Activated T-cell treated with anti-CD3 and anti-CD28 coated beads for 24 hours (primary cell): ENCODE results near the gene HRC.
"Not testable (repeated sequence)": the region's sequence is repeated elsewhere in the genome, so short reads cannot be mapped to it uniquely, and the experiment has no call there.

ENCODE experiments used
- DNase-seq: peaks from one replicate; pipeline ENCODE4 v3.0.0-alpha.2; 2020; ENCODE audit warnings: low read depth

Gene HRC

DNA sequence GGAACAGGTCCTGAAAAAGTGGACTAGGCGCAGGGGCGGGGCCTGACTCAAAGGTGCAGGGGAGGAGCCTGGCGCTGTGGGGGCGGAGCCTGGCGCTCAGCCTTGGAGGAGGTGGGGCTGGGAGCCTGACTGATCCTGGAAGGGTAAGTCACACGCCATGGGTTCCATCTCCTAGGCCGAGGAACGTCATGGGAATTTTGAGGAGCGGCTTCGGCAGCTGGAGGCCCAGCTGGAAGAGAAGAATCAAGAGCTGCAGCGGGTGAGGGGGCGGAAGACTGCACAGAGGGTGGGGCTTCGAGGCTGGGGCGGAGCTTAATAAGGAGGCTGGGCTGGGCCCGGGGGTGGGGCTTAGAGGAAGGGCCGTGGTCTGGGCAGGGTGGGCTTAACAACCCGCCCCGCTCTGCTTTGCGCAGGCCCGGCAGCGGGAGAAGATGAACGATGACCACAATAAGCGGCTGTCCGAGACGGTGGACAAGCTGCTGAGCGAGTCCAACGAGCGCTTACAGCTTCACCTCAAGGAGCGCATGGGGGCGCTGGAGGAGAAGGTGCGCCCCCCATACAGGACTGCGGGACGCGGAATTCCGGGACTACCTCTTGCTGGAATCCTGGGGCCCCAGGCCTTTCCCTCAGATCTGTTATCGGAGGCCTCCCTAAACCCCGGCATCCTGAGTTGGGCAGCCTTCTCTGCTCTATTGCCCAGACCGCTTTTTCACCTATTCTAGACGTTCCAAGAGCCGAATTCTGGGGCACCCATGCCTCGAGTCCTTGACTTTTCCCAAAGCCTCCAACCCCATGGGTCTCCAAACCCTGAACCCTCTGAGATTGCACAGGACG, 21.4 kb downstream of the HRC start:
- no peak for DNase-seq

DNA sequence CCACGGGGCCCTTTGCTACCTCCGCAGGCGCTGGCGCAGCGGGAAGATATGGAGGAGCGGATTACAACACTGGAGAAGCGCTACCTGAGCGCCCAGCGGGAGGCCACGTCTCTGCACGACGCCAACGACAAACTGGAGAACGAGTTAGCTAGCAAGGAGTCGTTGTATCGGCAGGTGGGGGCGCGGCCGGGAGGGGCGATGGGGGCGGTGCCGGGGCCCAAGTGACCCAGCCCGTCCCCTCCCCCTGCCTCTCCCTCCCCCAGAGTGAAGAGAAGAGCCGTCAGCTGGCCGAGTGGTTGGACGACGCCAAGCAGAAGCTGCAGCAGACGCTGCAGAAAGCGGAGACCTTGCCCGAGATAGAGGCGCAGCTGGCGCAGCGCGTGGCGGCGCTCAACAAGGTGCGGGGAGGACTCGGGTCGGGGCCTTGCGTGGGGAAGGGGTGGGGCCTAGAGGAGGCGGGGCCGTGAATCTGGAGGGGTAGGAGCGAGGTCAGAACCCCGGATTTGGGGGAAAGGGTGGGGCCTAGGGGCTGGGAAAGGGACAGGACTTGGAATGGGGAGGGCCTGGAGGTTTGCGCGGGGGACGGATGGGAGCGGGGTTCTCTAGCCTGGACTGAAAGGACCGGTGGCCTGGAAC, 22.1 kb downstream of the HRC start:
- no peak for DNase-seq

DNA sequence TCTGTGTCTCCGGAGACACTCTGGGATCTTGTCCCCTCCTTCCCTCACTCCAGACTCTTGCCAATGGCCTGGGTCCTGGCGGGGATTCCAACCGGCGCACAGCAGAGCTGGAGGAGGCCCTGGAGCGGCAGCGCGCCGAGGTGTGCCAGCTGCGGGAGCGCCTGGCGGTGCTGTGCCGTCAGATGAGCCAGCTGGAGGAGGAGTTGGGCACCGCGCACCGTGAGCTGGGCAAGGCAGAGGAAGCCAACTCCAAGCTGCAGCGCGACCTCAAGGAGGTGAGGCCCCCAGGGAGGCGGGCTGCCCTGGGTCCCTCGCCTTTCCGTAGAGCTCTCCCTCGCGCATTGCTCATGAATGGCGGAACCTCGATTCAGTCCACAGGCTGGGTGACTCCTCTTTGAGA, 24.9 kb downstream of the HRC start:
- DNase-seq, result no peak

DNA sequence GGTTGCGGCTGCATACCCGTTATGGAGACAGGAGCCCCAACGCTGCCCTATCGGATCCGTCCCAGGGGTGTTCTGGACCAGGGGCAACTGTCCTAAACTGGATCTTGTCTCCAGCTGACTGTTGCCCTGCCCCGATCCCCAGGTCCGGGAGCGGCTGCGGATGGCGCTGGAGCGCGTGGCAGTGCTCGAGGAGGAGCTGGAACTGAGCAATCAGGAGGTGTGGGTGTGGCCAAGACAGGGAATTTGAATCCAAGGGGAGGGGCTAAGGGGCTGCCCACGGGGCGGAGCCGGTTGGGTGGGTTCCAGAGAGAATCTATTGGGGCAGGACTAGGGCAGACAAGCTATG, 26.0 kb downstream of the HRC start:
- DNase-seq, result no peak

DNA sequence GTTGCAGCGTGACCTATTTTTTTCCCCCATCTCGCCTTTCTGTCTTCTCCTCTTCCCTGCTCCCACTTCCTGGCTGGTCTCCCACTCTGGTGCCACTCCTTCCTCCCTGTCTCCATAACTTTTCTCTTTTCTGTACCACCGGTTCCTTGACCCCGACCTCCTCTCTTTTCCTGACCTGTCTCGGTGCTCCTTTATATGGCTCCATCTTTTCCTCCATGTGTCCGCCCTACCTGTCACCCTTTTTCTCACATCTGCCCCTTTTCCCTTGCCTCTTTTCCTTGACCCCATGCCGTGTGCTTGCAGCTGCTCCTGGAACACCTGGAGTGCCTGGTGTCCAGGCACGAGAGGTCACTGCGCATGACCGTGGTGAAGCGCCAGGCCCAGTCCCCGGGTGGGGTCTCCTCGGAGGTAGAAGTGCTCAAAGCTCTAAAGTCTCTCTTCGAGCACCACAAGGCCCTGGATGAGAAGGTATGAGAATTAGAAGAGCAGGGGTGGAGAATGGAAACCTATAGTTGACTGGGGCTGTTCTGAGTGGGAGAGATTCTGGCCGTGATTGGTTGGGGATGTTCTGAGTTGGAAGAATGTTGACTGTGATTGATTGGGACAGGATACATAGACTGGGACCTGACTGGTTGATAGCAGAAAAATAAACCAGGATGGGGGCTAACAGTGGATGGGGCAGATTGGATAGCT, 26.5 kb downstream of the HRC start:
- no peak for DNase-seq

DNA sequence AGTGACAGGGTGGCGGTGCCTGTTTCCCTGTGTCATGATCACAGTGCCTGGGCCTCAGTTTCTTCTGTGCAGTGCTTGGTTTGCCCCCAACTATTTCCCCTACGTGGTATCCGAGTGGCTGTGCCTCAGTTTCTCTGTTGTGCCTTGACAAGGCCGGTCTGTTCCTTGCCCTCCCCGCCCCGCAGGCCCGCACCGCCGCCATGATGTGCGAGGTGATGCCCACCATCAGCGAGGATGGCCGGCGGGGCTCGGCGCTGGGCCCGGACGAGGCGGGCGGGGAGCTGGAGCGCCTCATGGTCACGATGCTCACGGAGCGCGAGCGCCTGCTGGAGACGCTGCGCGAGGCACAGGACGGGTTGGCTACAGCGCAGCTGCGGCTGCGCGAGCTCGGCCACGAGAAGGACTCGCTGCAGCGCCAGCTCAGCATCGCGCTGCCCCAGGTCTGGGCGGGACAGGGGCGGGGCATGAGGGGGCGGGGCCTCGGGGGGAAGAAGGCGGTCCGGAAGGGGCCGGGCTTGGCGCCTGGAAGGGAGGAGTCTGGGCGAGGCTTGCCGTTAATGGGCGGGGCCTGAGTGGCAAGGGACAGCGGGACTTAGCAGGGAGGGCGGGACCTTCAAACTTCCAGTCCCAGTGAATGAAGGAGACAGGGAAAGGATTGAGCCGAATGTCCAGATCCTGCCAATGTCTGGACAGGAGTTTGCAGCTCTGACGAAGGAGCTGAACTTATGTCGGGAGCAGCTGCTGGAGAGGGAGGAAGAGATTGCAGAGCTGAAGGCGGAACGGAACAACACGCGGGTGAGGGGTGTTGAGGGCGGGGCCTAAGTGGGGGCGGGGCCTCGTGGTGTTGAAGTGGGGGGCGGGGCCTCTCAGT, 27.3 kb downstream of the HRC start:
- peak; percentile 90 for DNase-seq

DNA sequence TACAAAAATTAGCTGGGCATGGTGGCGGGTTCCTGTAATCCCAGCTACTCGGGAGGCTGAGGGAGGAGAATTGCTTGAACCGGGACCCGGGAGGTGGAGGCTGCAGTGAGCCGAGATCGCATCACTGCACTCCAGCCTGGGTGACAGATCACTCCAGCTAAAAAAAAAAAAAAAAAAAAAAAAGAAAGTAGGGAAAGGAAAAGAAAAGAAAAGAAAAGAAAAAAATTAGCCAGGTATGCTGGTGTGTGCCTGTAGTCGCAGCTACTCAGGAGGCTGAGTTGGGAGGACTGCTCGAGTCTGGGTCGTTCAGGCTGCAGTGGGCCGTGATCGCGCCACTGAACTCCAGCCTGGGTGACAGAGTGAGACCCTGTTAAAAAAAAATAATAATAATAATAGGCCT, 28.0 kb downstream of the HRC start:
- DNase-seq, result not testable (repeated sequence)

DNA sequence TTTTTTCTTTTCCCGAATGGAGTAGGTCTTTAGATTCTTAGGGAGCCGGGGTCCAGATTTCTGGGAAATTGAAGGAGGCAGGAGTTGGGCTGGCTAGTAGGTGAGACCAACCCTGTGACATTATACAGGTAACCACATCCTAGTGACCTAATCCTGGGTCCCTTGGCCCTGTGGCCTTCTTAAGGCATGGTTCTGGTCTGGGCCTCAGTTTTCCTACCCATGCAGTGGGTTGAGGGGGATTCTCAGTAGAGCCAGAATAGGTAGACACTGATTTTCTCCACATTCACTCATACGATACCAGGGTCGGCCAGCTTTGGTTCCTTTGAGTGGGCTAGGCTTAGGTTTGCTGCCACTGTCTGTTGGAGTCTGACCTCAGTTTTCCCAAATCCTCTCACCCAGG, 28.6 kb downstream of the HRC start:
- DNase-seq, result no peak

DNA sequence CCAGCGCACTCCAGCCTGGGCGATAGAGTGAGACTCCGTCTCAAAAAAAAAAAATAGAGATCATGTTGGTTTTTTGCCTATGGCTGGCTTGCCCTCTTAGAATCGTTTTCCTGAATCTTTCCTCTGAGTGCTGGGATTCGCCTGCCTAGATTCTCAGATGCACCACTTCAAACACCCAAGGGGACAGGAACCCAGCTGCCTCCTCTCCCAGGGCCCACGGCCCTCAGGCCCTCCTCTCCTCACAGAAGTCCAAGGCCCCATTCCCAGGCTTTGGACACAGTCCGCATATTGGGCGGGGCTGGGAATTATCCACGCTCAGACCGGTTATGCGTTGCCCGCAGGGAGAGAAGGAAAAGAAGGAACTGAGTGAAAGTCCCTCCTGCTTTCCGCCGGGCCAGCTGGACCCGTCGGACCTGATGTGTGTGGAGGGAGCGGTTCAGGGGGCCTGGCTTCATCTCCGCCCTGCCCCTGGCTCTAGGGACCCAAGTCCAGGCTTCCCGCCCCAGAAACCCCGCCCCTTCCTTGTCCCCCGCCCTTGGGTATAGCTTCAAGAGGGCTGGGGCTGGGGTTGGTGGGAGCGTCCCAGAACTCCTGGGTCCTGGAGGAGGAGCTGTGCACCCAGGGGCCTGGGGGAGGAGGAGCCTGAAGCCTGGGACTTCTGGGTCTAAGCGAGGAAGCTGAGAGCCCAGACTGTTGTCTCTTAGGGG, 30.0 kb downstream of the HRC start:
- no peak for DNase-seq

DNA sequence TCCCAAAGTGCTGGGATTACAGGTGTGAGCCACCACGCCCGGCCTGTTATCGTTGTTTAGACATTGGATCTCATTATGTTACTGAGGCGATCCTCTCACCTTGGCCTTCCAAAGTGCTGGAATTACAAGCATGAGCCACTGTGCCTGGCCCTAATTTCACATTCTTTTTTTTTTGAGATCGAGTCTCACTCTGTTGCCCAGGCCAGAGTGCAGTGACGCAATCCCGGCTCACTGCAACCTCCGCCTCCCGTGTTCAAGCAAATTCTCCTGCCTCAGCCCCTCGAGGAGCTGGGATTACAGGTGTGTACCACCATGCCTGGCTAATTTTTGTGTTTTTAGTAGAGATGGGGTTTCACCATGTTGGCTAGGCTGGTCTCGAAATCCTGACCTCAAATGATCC, 31.9 kb downstream of the HRC start:
- not testable (repeated sequence) for DNase-seq

DNA sequence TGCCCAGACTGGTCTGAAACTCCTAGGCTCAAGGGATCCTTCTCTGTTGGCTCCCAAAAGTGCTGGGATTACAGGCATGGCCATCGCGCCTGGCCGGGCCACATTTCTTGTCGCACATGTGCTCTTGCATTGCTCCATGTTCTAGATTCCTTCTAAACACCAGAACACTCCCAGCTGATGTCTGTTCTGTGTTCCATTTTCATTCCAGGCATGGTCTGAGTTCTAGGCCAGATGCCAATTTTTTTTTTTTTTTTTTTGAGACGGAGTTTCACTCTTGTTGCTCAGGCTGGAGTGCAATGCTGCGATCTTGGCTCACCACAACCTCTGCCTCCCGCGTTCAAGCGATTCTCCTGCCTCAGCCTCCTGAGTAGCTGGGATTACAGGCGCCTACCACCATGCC, 33.4 kb downstream of the HRC start:
- not testable (repeated sequence) for DNase-seq

DNA sequence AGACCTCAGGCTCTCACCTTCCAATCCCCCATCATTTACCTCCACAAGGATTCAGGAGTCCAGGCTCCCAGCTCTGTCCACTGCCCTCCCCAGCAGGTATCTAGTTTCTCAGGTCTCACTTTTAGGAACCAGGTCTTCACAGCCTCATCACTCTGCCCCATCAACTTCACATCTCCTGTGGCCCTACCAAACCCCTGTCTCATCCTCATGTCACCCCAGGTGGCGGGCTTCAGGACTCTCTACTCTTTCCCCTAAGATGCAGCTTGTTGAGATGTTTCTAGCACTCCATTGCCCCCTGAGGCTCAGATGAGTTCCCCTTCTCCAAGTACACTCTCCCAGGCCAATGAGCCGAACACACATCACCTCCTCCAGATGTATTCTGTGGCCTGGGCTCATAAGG, 34.3 kb downstream of the HRC start:
- DNase-seq, result no peak

DNA sequence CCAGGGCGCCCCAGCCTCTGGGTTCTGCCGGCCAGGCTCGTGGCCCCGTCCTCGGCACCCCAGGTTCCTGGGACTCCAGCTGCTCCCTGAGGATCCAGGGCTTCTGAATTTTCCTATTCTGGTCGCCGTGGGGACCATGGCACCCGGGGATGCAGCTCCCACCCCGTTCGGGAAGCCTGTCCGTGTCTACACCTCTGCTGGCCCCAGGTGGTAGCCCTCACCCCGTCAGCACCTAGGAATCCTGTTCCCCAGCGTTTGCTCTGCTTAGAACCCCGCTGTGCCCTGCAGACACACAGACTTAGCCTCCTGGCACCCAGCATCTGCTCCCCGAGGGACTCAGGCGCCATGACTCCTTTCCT, 34.9 kb downstream of the HRC start:
- DNase-seq, result no peak

DNA sequence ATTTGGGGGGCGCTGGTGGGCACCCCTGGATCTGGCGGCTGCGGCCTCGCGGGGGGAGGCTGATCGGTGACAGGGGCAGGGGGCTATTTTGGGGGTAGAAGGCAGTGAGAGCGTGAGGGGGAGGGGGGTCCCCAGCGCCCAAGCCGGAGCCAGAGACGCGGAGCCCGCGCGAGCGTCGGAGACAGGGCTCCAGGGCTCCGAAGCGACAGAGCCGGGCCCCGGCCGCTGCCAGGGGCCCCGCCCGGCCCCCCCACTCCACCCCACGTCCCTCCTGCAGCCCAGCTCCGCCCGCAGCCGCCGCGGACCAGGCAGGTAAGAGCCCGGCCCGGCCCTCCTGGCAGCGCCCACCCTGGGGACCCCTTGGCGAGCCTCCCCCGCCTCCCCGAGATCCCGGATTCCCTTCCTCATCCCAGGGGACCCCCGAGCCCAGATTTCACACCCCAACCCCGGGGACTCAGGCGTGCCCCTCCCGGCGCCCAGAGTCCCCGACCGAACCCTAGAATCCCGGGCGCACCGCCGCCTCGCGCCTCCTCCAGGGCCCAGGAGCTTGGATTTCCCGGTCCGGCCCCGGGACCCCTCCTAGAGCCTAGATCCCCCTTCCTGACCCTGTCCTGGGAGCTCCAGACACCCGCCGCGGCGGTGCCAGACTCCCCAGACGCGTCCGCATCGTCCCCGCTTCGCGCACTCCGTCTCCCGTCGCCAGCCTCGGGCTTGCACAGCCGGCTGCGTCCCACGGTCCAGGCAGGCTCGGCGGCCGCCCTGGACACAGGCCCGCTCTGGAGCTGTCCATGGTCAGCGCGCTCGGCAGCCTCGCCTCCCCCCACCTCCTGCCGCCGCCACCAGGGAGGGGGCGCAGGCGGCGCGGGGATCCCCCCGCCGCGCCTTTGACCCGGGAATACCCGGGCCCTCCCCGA, 35.5 kb downstream of the HRC start, which contains the start of gene PPFIA3:
Gene PPFIA3 (plus strand): TSS at position 134 of the 914 bp plus-strand sequence. CDS start 8,330 bp downstream, outside the sequence.
- DNase-seq, result no peak

DNA sequence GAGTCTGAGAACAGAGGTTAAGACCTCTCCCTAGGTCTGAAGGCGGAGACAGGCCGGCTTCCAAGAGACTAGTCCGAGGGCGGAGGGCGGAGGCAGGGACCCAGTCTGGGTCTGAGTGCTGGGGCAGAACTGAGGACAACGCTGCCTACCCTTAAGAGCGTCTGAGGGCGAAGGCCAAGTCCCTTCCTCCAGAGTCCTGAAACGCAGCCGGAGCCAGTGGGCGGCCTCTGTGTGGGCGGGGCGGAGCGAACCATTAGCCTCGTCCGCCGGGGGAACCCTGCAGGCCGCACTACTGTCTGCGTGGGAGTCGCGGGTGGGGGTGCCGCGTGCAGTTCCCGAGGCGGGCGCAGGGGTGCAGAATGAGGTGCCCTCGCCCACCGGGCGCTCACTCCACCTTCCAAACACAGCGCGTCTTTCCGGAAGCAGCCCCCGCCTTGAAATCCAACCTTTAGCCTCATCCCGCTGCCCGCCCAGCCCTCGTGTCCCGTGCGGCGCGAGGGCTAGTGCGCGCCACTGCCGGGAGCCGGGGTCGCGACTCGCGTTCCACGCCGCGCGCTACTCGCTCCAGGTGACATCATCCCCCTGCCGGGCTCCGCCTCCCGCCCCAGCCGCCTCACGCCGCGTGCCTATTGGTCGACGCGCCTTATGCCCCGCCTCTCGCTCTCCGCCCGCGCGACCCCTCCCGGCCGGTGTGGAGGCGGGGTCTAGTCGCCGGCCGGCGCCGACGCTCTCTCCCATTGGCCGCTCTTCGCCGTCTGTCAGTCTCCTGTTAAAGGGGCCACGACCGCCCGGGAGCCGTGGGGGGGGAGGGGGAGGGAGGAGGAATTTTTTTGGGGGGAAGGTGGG, 36.4 kb downstream of the HRC start, which contains the start of gene C19orf73:
Gene C19orf73 (minus strand): TSS at position 579 of the 846 bp plus-strand sequence. CDS start 121 bp downstream, at position 458.
- DNase-seq, result peak; percentile 92

DNA sequence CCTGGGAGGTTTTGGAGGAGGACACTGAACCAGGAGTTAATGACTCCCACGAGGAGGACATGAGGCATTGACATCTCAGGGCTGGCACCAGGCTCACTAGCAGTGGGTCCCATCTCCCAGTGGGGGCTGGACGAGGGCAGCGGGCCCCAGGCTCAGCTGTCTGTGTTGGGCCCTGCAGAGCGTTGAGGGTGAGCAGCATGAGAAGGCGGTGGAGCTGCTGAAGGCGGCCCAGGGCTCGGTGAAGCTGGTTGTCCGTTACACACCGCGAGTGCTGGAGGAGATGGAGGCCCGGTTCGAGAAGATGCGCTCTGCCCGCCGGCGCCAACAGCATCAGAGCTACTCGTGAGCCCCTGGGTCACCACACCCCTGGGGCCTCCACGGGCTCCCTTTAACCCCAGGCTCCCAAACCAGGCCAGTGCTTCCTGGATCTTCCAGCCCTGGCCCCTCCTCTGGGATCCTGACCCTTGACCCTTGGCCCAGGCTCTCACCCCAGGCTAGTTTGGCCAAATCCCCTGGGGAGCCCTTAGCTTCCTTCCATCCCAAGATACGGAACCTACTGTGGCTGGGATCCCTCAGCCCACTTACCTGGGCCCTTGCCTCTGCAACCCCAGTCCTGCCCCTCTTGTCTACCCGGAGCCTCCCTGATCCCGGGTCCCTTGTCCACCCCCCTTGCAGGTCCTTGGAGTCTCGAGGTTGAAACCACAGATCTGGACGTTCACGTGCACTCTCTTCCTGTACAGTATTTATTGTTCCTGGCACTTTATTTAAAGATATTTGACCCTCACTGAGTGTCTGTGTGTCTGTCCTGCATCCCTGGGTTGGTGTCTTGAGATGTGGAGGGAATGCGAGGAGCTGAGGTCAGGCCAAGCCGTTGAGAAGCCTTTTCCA, 37.3 kb downstream of the HRC start:
- no peak for DNase-seq

DNA sequence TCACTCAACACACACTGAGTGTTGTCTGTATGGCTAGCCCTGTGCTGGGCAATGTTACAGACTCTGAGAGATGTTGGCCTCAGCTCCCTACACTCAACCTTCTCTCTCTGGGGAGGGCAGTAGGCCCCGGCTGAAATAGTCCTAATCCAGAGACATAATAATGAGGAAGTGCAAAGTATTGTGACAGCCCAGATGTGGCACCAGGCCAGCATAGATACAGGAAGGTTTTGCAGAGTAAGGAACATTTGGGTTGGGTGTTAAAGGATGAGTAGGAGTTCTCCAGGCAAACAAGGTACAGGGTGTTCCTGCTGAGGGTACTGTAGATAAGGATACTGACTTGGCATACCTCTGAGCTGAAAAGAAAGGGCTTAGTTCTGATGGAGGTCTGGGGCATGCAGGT, 38.7 kb downstream of the HRC start:
- DNase-seq, result no peak

DNA sequence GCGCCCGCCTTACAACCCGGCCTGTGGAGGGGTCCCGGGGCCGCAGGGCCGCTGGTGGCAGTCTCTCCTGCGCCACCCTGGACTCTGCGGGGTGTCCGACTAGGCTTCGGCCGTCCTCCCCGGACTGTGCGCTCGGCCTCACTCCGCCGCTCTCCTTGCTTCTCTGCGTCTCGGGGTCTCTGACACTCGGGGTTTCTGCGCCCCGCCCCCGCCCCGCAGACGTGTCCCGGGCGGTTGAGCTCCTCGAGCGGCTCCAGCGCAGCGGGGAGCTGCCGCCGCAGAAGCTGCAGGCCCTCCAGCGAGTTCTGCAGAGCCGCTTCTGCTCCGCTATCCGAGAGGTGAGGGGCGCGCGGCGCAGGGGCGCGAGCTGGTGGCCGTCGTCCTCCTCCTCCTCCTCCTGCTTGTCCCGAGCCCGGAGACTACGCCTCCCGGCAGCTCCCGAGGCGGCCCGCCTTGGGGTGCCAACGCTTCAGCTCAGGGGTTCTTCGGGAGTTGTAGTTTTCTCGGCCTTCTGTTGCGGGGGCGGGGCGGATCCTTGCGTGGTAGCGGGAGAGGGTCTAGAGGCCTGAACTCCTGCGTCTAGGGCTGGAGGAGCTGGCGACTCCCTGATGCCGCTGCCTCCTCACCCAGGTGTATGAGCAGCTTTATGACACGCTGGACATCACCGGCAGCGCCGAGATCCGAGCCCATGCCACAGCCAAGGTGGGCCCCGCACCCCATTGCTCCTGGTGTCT, 40.4 kb downstream of the HRC start:
- DNase-seq, result peak; percentile 40
